ENCODE measurements around the gene ZNF783.

ZNF783 gene

GRCh38 chr7:149280661-149281507, 18.9 kb downstream of the ZNF783 start:
- intact Hi-C loops (cut with micrococcal nuclease), result no loop called here
- Mint-ChIP-seq H3K4me1 (ENCODE audit: low read depth) (peaks cover 20% of the 10 kb centered on the region), H3K27ac (no peak overlapping the region), H3K9me3 (no peaks in the 10 kb centered on the region), H3K27me3 (peaks cover 19% of the 10 kb centered on the region), H3K36me3 (ENCODE audit: low read depth) (peaks cover 74% of the 10 kb centered on the region), H3K4me3 (no peak overlapping the region)

GRCh38 chr7:149281508-149282330, 19.7 kb downstream of the ZNF783 start:
- H3K27me3 Mint-ChIP-seq, result peaks cover 23% of the 10 kb centered on the region
- no peaks in the 10 kb centered on the region for H3K9me3 Mint-ChIP-seq
- peaks cover 68% of the 10 kb centered on the region for H3K36me3 Mint-ChIP-seq (ENCODE audit: low read depth)
- H3K27ac Mint-ChIP-seq, result no peak overlapping the region
- H3K4me1 Mint-ChIP-seq (ENCODE audit: low read depth), result peaks cover 21% of the 10 kb centered on the region
- H3K4me3 Mint-ChIP-seq, result no peak overlapping the region
- intact Hi-C loops (cut with micrococcal nuclease), result no loop called here

GRCh38 chr7:149282331-149282655, 20.3 kb downstream of the ZNF783 start:
- intact Hi-C loops (cut with micrococcal nuclease), result no loop called here
- Mint-ChIP-seq H3K4me3 (no peak overlapping the region), H3K9me3 (no peaks in the 10 kb centered on the region), H3K27me3 (peaks cover 24% of the 10 kb centered on the region), H3K27ac (no peak overlapping the region), H3K36me3 (ENCODE audit: low read depth) (peaks cover 64% of the 10 kb centered on the region), H3K4me1 (ENCODE audit: low read depth) (peaks cover 21% of the 10 kb centered on the region)

- peaks cover 24% of the 10 kb centered on the region for H3K27me3 Mint-ChIP-seq
These were observed 21.3 kb downstream of the ZNF783 start for GRCh38 chr7:149283321-149283720.

GRCh38 chr7:149284343-149284742, 22.3 kb downstream of the ZNF783 start:
- no peak overlapping the region for H3K4me3 Mint-ChIP-seq
- peaks cover 21% of the 10 kb centered on the region for H3K4me1 Mint-ChIP-seq (ENCODE audit: low read depth)
- H3K27me3 Mint-ChIP-seq, result peaks cover 24% of the 10 kb centered on the region
- no peak overlapping the region for H3K27ac Mint-ChIP-seq
- intact Hi-C loops (cut with micrococcal nuclease), result no loop called here
- H3K9me3 Mint-ChIP-seq, result no peaks in the 10 kb centered on the region
- peaks cover 64% of the 10 kb centered on the region for H3K36me3 Mint-ChIP-seq (ENCODE audit: low read depth)

More at GRCh38 chr7:149283321-149283720, 21.3 kb downstream of the ZNF783 start:
- H3K4me1 Mint-ChIP-seq (ENCODE audit: low read depth), result peaks cover 21% of the 10 kb centered on the region
- no peak overlapping the region for H3K4me3 Mint-ChIP-seq
- no peaks in the 10 kb centered on the region for H3K9me3 Mint-ChIP-seq
- intact Hi-C loops (cut with micrococcal nuclease), result no loop called here
- H3K36me3 Mint-ChIP-seq (ENCODE audit: low read depth), result peaks cover 64% of the 10 kb centered on the region
- H3K27ac Mint-ChIP-seq, result no peak overlapping the region

GRCh38 chr7:149284850-149285585, 23.0 kb downstream of the ZNF783 start:
- Mint-ChIP-seq H3K4me3 (peak overlapping the region; percentile 76), H3K9me3 (no peaks in the 10 kb centered on the region), H3K27me3 (peaks cover 24% of the 10 kb centered on the region), H3K4me1 (ENCODE audit: low read depth) (peaks cover 21% of the 10 kb centered on the region), H3K36me3 (ENCODE audit: low read depth) (peaks cover 64% of the 10 kb centered on the region), H3K27ac (peak overlapping the region; percentile 58)
- intact Hi-C loops (cut with micrococcal nuclease), result no loop called here

- peaks cover 24% of the 10 kb centered on the region for H3K27me3 Mint-ChIP-seq
- H3K9me3 Mint-ChIP-seq, result no peaks in the 10 kb centered on the region
- H3K4me1 Mint-ChIP-seq (ENCODE audit: low read depth), result peaks cover 21% of the 10 kb centered on the region
- intact Hi-C loops (cut with micrococcal nuclease), result no loop called here
- peak overlapping the region; percentile 76 for H3K4me3 Mint-ChIP-seq
- H3K27ac Mint-ChIP-seq, result peak overlapping the region; percentile 58
- H3K36me3 Mint-ChIP-seq (ENCODE audit: low read depth), result peaks cover 61% of the 10 kb centered on the region
These were observed 23.6 kb downstream of the ZNF783 start for GRCh38 chr7:149285603-149286002.

- intact Hi-C loops (cut with micrococcal nuclease), result no loop called here
- no peak overlapping the region for H3K27ac Mint-ChIP-seq
- H3K4me1 Mint-ChIP-seq (ENCODE audit: low read depth), result peaks cover 21% of the 10 kb centered on the region
- H3K9me3 Mint-ChIP-seq, result no peaks in the 10 kb centered on the region
- peaks cover 52% of the 10 kb centered on the region for H3K36me3 Mint-ChIP-seq (ENCODE audit: low read depth)
- H3K27me3 Mint-ChIP-seq, result peaks cover 24% of the 10 kb centered on the region
- no peak overlapping the region for H3K4me3 Mint-ChIP-seq
These were observed 24.9 kb downstream of the ZNF783 start for GRCh38 chr7:149286811-149287400.

- peaks cover 24% of the 10 kb centered on the region for H3K27me3 Mint-ChIP-seq
- no peak overlapping the region for H3K27ac Mint-ChIP-seq
- no peak overlapping the region for H3K4me3 Mint-ChIP-seq
- H3K36me3 Mint-ChIP-seq (ENCODE audit: low read depth), result peaks cover 45% of the 10 kb centered on the region
- H3K9me3 Mint-ChIP-seq, result no peaks in the 10 kb centered on the region
- intact Hi-C loops (cut with micrococcal nuclease), result no loop called here
- peaks cover 21% of the 10 kb centered on the region for H3K4me1 Mint-ChIP-seq (ENCODE audit: low read depth)
These were observed 25.6 kb downstream of the ZNF783 start for GRCh38 chr7:149287622-149288021.

GRCh38 chr7:149289262-149289661, 27.3 kb downstream of the ZNF783 start:
- Mint-ChIP-seq H3K4me1 (ENCODE audit: low read depth) (peaks cover 18% of the 10 kb centered on the region), H3K36me3 (ENCODE audit: low read depth) (peaks cover 52% of the 10 kb centered on the region), H3K27ac (no peak overlapping the region), H3K27me3 (peaks cover 19% of the 10 kb centered on the region), H3K9me3 (no peaks in the 10 kb centered on the region), H3K4me3 (no peak overlapping the region)
- intact Hi-C loops (cut with micrococcal nuclease), result no loop called here

GRCh38 chr7:149289856-149290255, 27.9 kb downstream of the ZNF783 start:
- intact Hi-C loops (cut with micrococcal nuclease), result no loop called here
- Mint-ChIP-seq H3K4me1 (ENCODE audit: low read depth) (peaks cover 12% of the 10 kb centered on the region), H3K36me3 (ENCODE audit: low read depth) (peaks cover 58% of the 10 kb centered on the region), H3K4me3 (no peak overlapping the region), H3K9me3 (no peaks in the 10 kb centered on the region), H3K27me3 (peaks cover 15% of the 10 kb centered on the region), H3K27ac (no peak overlapping the region)

GRCh38 chr7:149291036-149291780, 29.2 kb downstream of the ZNF783 start:
- H3K4me3 Mint-ChIP-seq, result no peak overlapping the region
- peaks cover 63% of the 10 kb centered on the region for H3K36me3 Mint-ChIP-seq (ENCODE audit: low read depth)
- intact Hi-C loops (cut with micrococcal nuclease), result no loop called here
- no peak overlapping the region for H3K27ac Mint-ChIP-seq
- no peaks in the 10 kb centered on the region for H3K4me1 Mint-ChIP-seq (ENCODE audit: low read depth)
- no peaks in the 10 kb centered on the region for H3K9me3 Mint-ChIP-seq
- peaks cover 2% of the 10 kb centered on the region for H3K27me3 Mint-ChIP-seq

Data from dendritic cell treated with granulocyte-macrophage colony-stimulating factor and Interleukin-4, amounts not matched to agents 40 ng/mL and 50 ng/mL, for 4 days (primary cell).